HCT116 (cell line): ENCODE measurements around the gene ARHGEF18. TPM values are rescaled to one million over a fixed set of nuclear protein-coding genes. Genes with fewer than 3 reads are reported as not detected.

ENCODE experiments used
- ATAC-seq: fragments of 200-7000 bp; cut with Tn5 transposase; 2 replicates; pipeline ENCODE4 v1.9.1; 2020; ENCODE audit warnings: mild to moderate bottlenecking, moderate library complexity
- BruUV-seq: library from RNA; stranded (reverse); fragments of 400-500 nt; replicated peaks from 2 replicates; lab custom pipeline; 2021; lab: Mats Ljungman, UMichigan
- CTCF ChIA-PET: fragments of 300-600 bp; sonication (Branson Sonifier 250); formaldehyde crosslinking; loops from one replicate; lab custom pipeline; 2021; ENCODE audit warnings: antibody characterized with exemption; lab: Charles Lee
- POLR2A ChIA-PET: fragments of 300-600, 350-600 bp; sonication (Branson Sonifier 250); formaldehyde crosslinking; loops from one replicate; lab custom pipeline; 2021; ENCODE audit warnings: antibody characterized with exemption; lab: Charles Lee
- RAD21 ChIA-PET, 2 experiments: fragments of 300-600 bp; sonication (Branson Sonifier 250); formaldehyde crosslinking; loops; one replicate each; lab custom pipeline; 2023; ENCODE audit warnings: low total read pairs in 2 of 2; ENCODE audit not compliant: uncharacterized antibody in 2 of 2, unreplicated experiment in 2 of 2, low non-redundant PET in 1 of 2; lab: Charles Lee
- DNase-seq: peaks from one replicate; pipeline ENCODE4 v3.0.0-alpha.2; 2010; ENCODE audit warnings: low read depth, low spot score
- H2AFZ ChIP-seq: fragments of 200-600 bp; shearing (Covaris generic), sonication (generic); 2 replicates; pipeline ENCODE4 v1.6.1; 2017; ENCODE audit warnings: low read depth, mixed run types, mixed read lengths, antibody characterized with exemption, low read length; ENCODE audit not compliant: poor library complexity, severe bottlenecking
- H3K27ac ChIP-seq: 2 replicates; pipeline ENCODE4 v1.5.1; 2012; ENCODE audit warnings: low read depth, low read length
- H3K27me3 ChIP-seq: fragments of 200-600 bp; sonication (generic); 2 replicates; pipeline ENCODE4 v1.6.1; 2016; ENCODE audit warnings: mixed run types, low read length, mixed read lengths; ENCODE audit not compliant: insufficient read depth
- H3K36me3 ChIP-seq, 2 experiments: fragments of 200-500 bp in 1 of 2; fragments of 200-600 bp in 1 of 2; sonication (Bioruptor generic) in 1 of 2; sonication (generic) in 1 of 2; 2 replicates each; pipeline versions ENCODE4 v1.5.1 to v1.6.1; 2014 to 2016; ENCODE audit warnings: low read length in 2 of 2, inconsistent platforms in 1 of 2, mixed read lengths in 1 of 2, mixed run types in 1 of 2; ENCODE audit not compliant: insufficient read depth in 2 of 2, control insufficient read depth in 1 of 2
- H3K4me1 ChIP-seq, 2 experiments: fragments of 200-600 bp in 1 of 2; sonication (generic) in 1 of 2; 2 replicates each; pipeline versions ENCODE4 v1.5.1 to v1.6.1; 2012 to 2017; ENCODE audit warnings: low read length in 2 of 2, inconsistent platforms in 1 of 2, mild to moderate bottlenecking in 1 of 2, mixed read lengths in 1 of 2, mixed run types in 1 of 2, moderate library complexity in 1 of 2; ENCODE audit not compliant: insufficient read depth in 2 of 2, control insufficient read depth in 1 of 2
- H3K4me2 ChIP-seq: fragments of 200-600 bp; sonication (generic); 2 replicates; pipeline ENCODE4 v1.6.1; 2017; ENCODE audit warnings: mixed run types, low read length, mixed read lengths
- H3K4me3 ChIP-seq, 2 experiments: fragments of 200-600 bp in 1 of 2; sonication (generic) in 1 of 2; replicated peaks in 1 of 2; 2 replicates each; pipeline ENCODE4 v1.5.1; 2011 to 2016; ENCODE audit warnings: low read length in 2 of 2, control low read depth in 1 of 2, low read depth in 1 of 2, mild to moderate bottlenecking in 1 of 2, mixed read lengths in 1 of 2, mixed run types in 1 of 2
- H3K79me2 ChIP-seq: fragments of 200-600 bp; sonication (generic); 2 replicates; pipeline ENCODE4 v1.6.1; 2017; ENCODE audit warnings: mild to moderate bottlenecking, mixed run types, low read length, moderate library complexity, mixed read lengths; ENCODE audit not compliant: insufficient read depth
- H3K9ac ChIP-seq: fragments of 200-600 bp; sonication (generic); 2 replicates; pipeline ENCODE4 v1.6.1; 2016; ENCODE audit warnings: low read length, mixed read lengths
- H3K9me2 ChIP-seq: fragments of 200-600 bp; sonication (generic), shearing (Covaris generic); 2 replicates; pipeline ENCODE4 v1.6.1; 2017; ENCODE audit warnings: mixed run types, mild to moderate bottlenecking, moderate library complexity; ENCODE audit not compliant: insufficient read depth
- H3K9me3 ChIP-seq, 2 experiments: fragments of 200-500 bp in 1 of 2; fragments of 200-600 bp in 1 of 2; sonication (Bioruptor generic) in 1 of 2; sonication (generic) in 1 of 2; 2 replicates each; pipeline ENCODE4 v1.6.1; 2014 to 2017; ENCODE audit warnings: low read length in 2 of 2, mixed read lengths in 2 of 2, inconsistent platforms in 1 of 2, low read depth in 1 of 2, mild to moderate bottlenecking in 1 of 2, mixed run types in 1 of 2, moderate library complexity in 1 of 2; ENCODE audit not compliant: control insufficient read depth in 1 of 2, insufficient read depth in 1 of 2
- H4K20me1 ChIP-seq: fragments of 200-600 bp; sonication (generic), shearing (Covaris generic); 2 replicates; pipeline ENCODE4 v1.6.1; 2017; ENCODE audit warnings: mixed run types, mild to moderate bottlenecking, moderate library complexity; ENCODE audit not compliant: insufficient read depth
- CEBPB ChIP-seq: IDR thresholded peaks from 2 replicates; pipeline ENCODE4 v1.6.1; 2012; ENCODE audit warnings: low read depth
- CTCF ChIP-seq, 3 experiments: fragments of 200-600 bp in 1 of 3; sonication (generic) in 1 of 3; IDR thresholded peaks in 2 of 3; conservative IDR thresholded peaks in 1 of 3; 2 replicates each; pipeline ENCODE4 v1.5.1; 2012 to 2017; ENCODE audit warnings: low read depth in 2 of 3, low read length in 2 of 3, antibody characterized with exemption in 1 of 3, borderline replicate concordance in 1 of 3, control low read depth in 1 of 3, mild to moderate bottlenecking in 1 of 3, mixed read lengths in 1 of 3, mixed run types in 1 of 3, moderate library complexity in 1 of 3; ENCODE audit not compliant: insufficient read depth in 1 of 3
- EGR1 ChIP-seq: IDR thresholded peaks from 2 replicates; pipeline ENCODE4 v1.6.1; 2012; ENCODE audit warnings: low read depth
- EZH2phosphoT487 ChIP-seq: fragments of 200-600 bp; IDR thresholded peaks from 2 replicates; pipeline ENCODE4 v1.6.1; 2018; ENCODE audit warnings: antibody characterized with exemption, borderline replicate concordance
- FOSL1 ChIP-seq: IDR thresholded peaks from 2 replicates; pipeline ENCODE4 v1.6.1; 2012; ENCODE audit warnings: low read depth
- JUND ChIP-seq: IDR thresholded peaks from 2 replicates; pipeline ENCODE4 v1.6.1; 2012
- POLR2AphosphoS5 ChIP-seq: IDR thresholded peaks from 2 replicates; pipeline ENCODE4 v1.6.1; 2011; ENCODE audit warnings: mild to moderate bottlenecking, low read depth, low read length, moderate library complexity
- RAD21 ChIP-seq: IDR thresholded peaks from 2 replicates; pipeline ENCODE4 v1.6.1; 2012; ENCODE audit warnings: low read depth, mild to moderate bottlenecking
- REST ChIP-seq: IDR thresholded peaks from 2 replicates; pipeline ENCODE4 v1.6.1; 2012; ENCODE audit warnings: low read depth
- SIN3A ChIP-seq: IDR thresholded peaks from 2 replicates; pipeline ENCODE4 v1.6.1; 2012; ENCODE audit warnings: low read depth
- SP1 ChIP-seq: IDR thresholded peaks from 2 replicates; pipeline ENCODE4 v1.6.1; 2012; ENCODE audit warnings: low read depth
- TCF7L2 ChIP-seq: IDR thresholded peaks from 2 replicates; pipeline ENCODE4 v1.7.0; 2011; ENCODE audit warnings: borderline replicate concordance, inconsistent platforms; ENCODE audit not compliant: insufficient read depth, insufficient read length; ENCODE audit errors: extremely low read depth
- YY1 ChIP-seq: IDR thresholded peaks from 2 replicates; pipeline ENCODE4 v1.6.1; 2011; ENCODE audit warnings: low read length, low read depth, moderate library complexity, mild to moderate bottlenecking; ENCODE audit not compliant: insufficient replicate concordance; ENCODE audit errors: extremely low read depth
- ZBTB33 ChIP-seq: IDR thresholded peaks from 2 replicates; pipeline ENCODE4 v1.6.1; 2011; ENCODE audit warnings: mild to moderate bottlenecking, low read length, moderate library complexity; ENCODE audit not compliant: insufficient replicate concordance; ENCODE audit errors: extremely low read depth
- intact Hi-C: fragments of 100-400 bp; cut with micrococcal nuclease; formaldehyde crosslinking; loops from 2 replicates; pipeline ENCODE4 v1.10.0; 2022
- total RNA-seq: library from RNA; stranded (reverse); gene quantifications from one replicate; pipeline ENCODE4 v1.2.1, GENCODE V29; 2021; ENCODE audit not compliant: unreplicated experiment

ARHGEF18 gene
- total RNA-seq, 1 experiment from 2014 or later = 32.2 TPM

GRCh38 chr19:7349231-7349591, 474 bp downstream of the ARHGEF18 start:
- TF ChIP-seq SP1 = no peak
- no peak for TF ChIP-seq JUND
- no peak for TF ChIP-seq RAD21
- no peak for TF ChIP-seq EZH2phosphoT487
- no peak for TF ChIP-seq YY1
- TF ChIP-seq POLR2AphosphoS5 = no peak
- TF ChIP-seq EGR1 = no peak
- TF ChIP-seq TCF7L2 = no peak
- no peak for TF ChIP-seq CTCF (IDR thresholded peaks at IDR 0.05 in 2 of 3, conservative IDR thresholded peaks at IDR 0.05 in 1 of 3; ENCODE audit: borderline replicate concordance in 1 of 3, insufficient read depth in 1 of 3, low read depth in 2 of 3, low read length in 2 of 3)
- TF ChIP-seq FOSL1 = no peak
- TF ChIP-seq SIN3A = no peak
- TF ChIP-seq CEBPB = no peak
- no peak for TF ChIP-seq REST
- no peak for TF ChIP-seq ZBTB33
- intact Hi-C loops = loop anchor here (10.0 kb wide), 1 partner anchor 404 kb away; no protein-coding TSS in a partner anchor
- 0 out of 4 replicates have a peak, but pooled peaks cover 0 to 5% of the 10 kb centered on the region in 2 experiments for H3K9me3 ChIP-seq
- no peak overlapping the region for H3K9ac ChIP-seq
- no TSS peak for BruUV-seq
- H3K4me1 ChIP-seq = peaks cover 2 to 10% of the 10 kb centered on the region in 2 experiments; a peak in 3 of 4 replicates
- H3K79me2 ChIP-seq = no peaks in the 10 kb centered on the region
- H3K27ac ChIP-seq = no peak overlapping the region
- DNase-seq = no peak
- H3K27me3 ChIP-seq = no peaks in the 10 kb centered on the region
- no peaks in the 10 kb centered on the region for H3K9me2 ChIP-seq
- no peak overlapping the region for H3K4me2 ChIP-seq
- H2AFZ ChIP-seq = no peak overlapping the region
- no peak overlapping the region for H3K4me3 ChIP-seq
- H4K20me1 ChIP-seq = no peaks in the 10 kb centered on the region
- ChIA-PET POLR2A (no interaction called here), CTCF (no interaction called here), RAD21 (no interaction called here)
- no peak for ATAC-seq
- no peaks in the 10 kb centered on the region for H3K36me3 ChIP-seq
